ENCODE measurements around the gene CRELD1. TPM values are rescaled to one million over a fixed set of nuclear protein-coding genes. Genes with fewer than 3 reads are reported as not detected.

The CRELD1 gene
- total and polyA plus RNA-seq, 2 of the 13 experiments (the other 11 are each of a cell fraction or from before 2014, with no cell fraction given) = 27.1 to 61.9 TPM

DNA sequence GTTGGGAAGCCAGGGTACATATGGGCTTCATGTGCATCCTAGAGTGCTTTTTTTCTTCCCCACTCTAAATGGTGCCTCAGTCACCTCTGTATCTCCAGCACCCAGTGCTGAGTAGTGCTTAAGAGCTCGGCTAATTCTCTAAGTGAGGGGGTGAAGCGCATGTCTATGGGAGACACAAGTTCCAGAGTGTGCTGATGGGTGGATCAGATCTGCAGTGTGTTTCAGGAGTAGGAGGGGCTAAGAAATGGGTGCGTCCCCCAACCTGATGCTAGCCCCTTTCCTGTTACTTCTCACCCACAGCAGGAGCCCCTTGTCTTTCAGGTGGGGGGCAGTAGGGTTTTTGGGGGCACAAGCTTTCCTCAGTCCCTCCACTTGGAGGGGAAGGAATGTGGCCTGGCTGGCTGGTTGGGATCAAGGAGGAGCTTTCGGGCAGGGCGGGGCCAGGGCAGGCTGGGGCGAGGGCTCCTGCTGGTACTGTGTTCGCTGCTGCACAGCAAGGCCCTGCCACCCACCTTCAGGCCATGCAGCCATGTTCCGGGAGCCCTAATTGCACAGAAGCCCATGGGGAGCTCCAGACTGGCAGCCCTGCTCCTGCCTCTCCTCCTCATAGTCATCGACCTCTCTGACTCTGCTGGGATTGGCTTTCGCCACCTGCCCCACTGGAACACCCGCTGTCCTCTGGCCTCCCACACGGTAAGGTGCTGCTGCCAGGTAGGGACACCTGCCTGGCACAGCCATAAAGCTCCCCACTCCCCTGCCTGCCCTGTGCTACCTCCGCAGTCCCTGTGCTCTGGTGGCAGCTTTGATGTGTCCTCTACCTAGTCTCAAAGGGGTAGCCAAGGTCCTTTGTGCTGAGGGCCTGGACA lies 31.0 kb upstream of the CRELD1 start, which contains the start of gene IL17RE (continued):
- TF ChIP-seq, protein P1, sequence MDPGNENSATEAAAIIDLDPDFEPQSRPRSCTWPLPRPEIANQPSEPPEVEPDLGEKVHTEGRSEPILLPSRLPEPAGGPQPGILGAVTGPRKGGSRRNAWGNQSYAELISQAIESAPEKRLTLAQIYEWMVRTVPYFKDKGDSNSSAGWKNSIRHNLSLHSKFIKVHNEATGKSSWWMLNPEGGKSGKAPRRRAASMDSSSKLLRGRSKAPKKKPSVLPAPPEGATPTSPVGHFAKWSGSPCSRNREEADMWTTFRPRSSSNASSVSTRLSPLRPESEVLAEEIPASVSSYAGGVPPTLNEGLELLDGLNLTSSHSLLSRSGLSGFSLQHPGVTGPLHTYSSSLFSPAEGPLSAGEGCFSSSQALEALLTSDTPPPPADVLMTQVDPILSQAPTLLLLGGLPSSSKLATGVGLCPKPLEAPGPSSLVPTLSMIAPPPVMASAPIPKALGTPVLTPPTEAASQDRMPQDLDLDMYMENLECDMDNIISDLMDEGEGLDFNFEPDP (CRISPR knock-in tag; conservative IDR thresholded peaks at IDR 0.05) = no peak
- TF ChIP-seq, protein P2, sequence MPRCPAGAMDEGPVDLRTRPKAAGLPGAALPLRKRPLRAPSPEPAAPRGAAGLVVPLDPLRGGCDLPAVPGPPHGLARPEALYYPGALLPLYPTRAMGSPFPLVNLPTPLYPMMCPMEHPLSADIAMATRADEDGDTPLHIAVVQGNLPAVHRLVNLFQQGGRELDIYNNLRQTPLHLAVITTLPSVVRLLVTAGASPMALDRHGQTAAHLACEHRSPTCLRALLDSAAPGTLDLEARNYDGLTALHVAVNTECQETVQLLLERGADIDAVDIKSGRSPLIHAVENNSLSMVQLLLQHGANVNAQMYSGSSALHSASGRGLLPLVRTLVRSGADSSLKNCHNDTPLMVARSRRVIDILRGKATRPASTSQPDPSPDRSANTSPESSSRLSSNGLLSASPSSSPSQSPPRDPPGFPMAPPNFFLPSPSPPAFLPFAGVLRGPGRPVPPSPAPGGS (CRISPR knock-in tag; IDR thresholded peaks at IDR 0.05) = peak; percentile 11; the same call in 1 of the 2 replicates
- TF ChIP-seq ZNF496 (CRISPR knock-in tag; IDR thresholded peaks at IDR 0.05; ENCODE audit: insufficient replicate concordance) (no peak), POGZ (CRISPR knock-in tag; IDR thresholded peaks at IDR 0.05) (peak; percentile 49), MIER3 (CRISPR knock-in tag; IDR thresholded peaks at IDR 0.05; ENCODE audit: borderline replicate concordance) (peak; percentile 38; the same call in 1 of the 2 replicates)
- TF ChIP-seq, protein P3, sequence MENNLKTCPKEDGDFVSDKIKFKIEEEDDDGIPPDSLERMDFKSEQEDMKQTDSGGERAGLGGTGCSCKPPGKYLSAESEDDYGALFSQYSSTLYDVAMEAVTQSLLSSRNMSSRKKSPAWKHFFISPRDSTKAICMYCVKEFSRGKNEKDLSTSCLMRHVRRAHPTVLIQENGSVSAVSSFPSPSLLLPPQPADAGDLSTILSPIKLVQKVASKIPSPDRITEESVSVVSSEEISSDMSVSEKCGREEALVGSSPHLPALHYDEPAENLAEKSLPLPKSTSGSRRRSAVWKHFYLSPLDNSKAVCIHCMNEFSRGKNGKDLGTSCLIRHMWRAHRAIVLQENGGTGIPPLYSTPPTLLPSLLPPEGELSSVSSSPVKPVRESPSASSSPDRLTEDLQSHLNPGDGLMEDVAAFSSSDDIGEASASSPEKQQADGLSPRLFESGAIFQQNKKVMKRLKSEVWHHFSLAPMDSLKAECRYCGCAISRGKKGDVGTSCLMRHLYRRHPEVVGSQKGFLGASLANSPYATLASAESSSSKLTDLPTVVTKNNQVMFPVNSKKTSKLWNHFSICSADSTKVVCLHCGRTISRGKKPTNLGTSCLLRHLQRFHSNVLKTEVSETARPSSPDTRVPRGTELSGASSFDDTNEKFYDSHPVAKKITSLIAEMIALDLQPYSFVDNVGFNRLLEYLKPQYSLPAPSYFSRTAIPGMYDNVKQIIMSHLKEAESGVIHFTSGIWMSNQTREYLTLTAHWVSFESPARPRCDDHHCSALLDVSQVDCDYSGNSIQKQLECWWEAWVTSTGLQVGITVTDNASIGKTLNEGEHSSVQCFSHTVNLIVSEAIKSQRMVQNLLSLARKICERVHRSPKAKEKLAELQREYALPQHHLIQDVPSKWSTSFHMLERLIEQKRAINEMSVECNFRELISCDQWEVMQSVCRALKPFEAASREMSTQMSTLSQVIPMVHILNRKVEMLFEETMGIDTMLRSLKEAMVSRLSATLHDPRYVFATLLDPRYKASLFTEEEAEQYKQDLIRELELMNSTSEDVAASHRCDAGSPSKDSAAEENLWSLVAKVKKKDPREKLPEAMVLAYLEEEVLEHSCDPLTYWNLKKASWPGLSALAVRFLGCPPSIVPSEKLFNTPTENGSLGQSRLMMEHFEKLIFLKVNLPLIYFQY (CRISPR knock-in tag; IDR thresholded peaks at IDR 0.05; ENCODE audit: borderline replicate concordance) = no peak
- TF ChIP-seq, protein P4, sequence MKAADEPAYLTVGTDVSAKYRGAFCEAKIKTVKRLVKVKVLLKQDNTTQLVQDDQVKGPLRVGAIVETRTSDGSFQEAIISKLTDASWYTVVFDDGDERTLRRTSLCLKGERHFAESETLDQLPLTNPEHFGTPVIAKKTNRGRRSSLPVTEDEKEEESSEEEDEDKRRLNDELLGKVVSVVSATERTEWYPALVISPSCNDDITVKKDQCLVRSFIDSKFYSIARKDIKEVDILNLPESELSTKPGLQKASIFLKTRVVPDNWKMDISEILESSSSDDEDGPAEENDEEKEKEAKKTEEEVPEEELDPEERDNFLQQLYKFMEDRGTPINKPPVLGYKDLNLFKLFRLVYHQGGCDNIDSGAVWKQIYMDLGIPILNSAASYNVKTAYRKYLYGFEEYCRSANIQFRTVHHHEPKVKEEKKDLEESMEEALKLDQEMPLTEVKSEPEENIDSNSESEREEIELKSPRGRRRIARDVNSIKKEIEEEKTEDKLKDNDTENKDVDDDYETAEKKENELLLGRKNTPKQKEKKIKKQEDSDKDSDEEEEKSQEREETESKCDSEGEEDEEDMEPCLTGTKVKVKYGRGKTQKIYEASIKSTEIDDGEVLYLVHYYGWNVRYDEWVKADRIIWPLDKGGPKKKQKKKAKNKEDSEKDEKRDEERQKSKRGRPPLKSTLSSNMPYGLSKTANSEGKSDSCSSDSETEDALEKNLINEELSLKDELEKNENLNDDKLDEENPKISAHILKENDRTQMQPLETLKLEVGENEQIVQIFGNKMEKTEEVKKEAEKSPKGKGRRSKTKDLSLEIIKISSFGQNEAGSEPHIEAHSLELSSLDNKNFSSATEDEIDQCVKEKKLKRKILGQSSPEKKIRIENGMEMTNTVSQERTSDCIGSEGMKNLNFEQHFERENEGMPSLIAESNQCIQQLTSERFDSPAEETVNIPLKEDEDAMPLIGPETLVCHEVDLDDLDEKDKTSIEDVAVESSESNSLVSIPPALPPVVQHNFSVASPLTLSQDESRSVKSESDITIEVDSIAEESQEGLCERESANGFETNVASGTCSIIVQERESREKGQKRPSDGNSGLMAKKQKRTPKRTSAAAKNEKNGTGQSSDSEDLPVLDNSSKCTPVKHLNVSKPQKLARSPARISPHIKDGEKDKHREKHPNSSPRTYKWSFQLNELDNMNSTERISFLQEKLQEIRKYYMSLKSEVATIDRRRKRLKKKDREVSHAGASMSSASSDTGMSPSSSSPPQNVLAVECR (CRISPR knock-in tag; IDR thresholded peaks at IDR 0.05; ENCODE audit: borderline replicate concordance) = peak; percentile 74
- TF ChIP-seq, protein P5, sequence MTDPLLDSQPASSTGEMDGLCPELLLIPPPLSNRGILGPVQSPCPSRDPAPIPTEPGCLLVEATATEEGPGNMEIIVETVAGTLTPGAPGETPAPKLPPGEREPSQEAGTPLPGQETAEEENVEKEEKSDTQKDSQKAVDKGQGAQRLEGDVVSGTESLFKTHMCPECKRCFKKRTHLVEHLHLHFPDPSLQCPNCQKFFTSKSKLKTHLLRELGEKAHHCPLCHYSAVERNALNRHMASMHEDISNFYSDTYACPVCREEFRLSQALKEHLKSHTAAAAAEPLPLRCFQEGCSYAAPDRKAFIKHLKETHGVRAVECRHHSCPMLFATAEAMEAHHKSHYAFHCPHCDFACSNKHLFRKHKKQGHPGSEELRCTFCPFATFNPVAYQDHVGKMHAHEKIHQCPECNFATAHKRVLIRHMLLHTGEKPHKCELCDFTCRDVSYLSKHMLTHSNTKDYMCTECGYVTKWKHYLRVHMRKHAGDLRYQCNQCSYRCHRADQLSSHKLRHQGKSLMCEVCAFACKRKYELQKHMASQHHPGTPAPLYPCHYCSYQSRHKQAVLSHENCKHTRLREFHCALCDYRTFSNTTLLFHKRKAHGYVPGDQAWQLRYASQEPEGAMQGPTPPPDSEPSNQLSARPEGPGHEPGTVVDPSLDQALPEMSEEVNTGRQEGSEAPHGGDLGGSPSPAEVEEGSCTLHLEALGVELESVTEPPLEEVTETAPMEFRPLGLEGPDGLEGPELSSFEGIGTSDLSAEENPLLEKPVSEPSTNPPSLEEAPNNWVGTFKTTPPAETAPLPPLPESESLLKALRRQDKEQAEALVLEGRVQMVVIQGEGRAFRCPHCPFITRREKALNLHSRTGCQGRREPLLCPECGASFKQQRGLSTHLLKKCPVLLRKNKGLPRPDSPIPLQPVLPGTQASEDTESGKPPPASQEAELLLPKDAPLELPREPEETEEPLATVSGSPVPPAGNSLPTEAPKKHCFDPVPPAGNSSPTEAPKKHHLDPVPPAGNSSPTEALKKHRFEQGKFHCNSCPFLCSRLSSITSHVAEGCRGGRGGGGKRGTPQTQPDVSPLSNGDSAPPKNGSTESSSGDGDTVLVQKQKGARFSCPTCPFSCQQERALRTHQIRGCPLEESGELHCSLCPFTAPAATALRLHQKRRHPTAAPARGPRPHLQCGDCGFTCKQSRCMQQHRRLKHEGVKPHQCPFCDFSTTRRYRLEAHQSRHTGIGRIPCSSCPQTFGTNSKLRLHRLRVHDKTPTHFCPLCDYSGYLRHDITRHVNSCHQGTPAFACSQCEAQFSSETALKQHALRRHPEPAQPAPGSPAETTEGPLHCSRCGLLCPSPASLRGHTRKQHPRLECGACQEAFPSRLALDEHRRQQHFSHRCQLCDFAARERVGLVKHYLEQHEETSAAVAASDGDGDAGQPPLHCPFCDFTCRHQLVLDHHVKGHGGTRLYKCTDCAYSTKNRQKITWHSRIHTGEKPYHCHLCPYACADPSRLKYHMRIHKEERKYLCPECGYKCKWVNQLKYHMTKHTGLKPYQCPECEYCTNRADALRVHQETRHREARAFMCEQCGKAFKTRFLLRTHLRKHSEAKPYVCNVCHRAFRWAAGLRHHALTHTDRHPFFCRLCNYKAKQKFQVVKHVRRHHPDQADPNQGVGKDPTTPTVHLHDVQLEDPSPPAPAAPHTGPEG (CRISPR knock-in tag; IDR thresholded peaks at IDR 0.05) = no peak
- TF ChIP-seq, protein P6, sequence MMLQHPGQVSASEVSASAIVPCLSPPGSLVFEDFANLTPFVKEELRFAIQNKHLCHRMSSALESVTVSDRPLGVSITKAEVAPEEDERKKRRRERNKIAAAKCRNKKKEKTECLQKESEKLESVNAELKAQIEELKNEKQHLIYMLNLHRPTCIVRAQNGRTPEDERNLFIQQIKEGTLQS (CRISPR knock-in tag; IDR thresholded peaks at IDR 0.05) = no peak
